H9 (cell line): Measurements from ENCODE around the gene HLA-DQB1. TPM values are rescaled to one million over a fixed set of nuclear protein-coding genes. Genes with fewer than 3 reads are reported as not detected.
A peak's percentile ranks its signal among the peaks of the same experiment; 100 is the strongest.

Experiments used
- DNase-seq: peaks from one replicate; pipeline ENCODE4 v3.0.0-alpha.2; 2017
- H2AFZ ChIP-seq: one replicate; pipeline ENCODE4 v1.6.1; 2013; ENCODE audit warnings: mild to moderate bottlenecking, low read length, control low read depth, moderate library complexity
- H2AK5ac ChIP-seq: 2 replicates; pipeline ENCODE4 v1.6.1; 2013; ENCODE audit warnings: low read length, control low read depth, mixed read lengths; ENCODE audit not compliant: insufficient read length
- H2BK120ac ChIP-seq: one replicate; pipeline ENCODE4 v1.6.1; 2013; ENCODE audit warnings: low read depth, mild to moderate bottlenecking, low read length, control low read depth, inconsistent platforms; ENCODE audit not compliant: poor library complexity, severe bottlenecking
- H2BK12ac ChIP-seq: 2 replicates; pipeline ENCODE4 v1.6.1; 2013; ENCODE audit warnings: low read length, control low read depth, mixed read lengths, low read depth; ENCODE audit not compliant: insufficient read length
- H2BK15ac ChIP-seq: 2 replicates; pipeline ENCODE4 v1.6.1; 2013; ENCODE audit warnings: low read depth, low read length, control low read depth
- H2BK20ac ChIP-seq: one replicate; pipeline ENCODE4 v1.6.1; 2013; ENCODE audit warnings: low read depth, mild to moderate bottlenecking, low read length, control low read depth, inconsistent platforms; ENCODE audit not compliant: poor library complexity, severe bottlenecking
- H2BK5ac ChIP-seq: 2 replicates; pipeline ENCODE4 v1.6.1; 2013; ENCODE audit warnings: low read length, control low read depth, mixed read lengths; ENCODE audit not compliant: insufficient read length
- H3K14ac ChIP-seq: 2 replicates; pipeline ENCODE4 v1.6.1; 2013; ENCODE audit warnings: low read length, control low read depth; ENCODE audit not compliant: insufficient read depth
- H3K18ac ChIP-seq: 2 replicates; pipeline ENCODE4 v1.6.1; 2013; ENCODE audit warnings: low read depth, mild to moderate bottlenecking, mixed read lengths, low read length, control low read depth; ENCODE audit not compliant: insufficient read length
- H3K23ac ChIP-seq: 2 replicates; pipeline ENCODE4 v1.6.1; 2013; ENCODE audit warnings: low read length, control low read depth, mixed read lengths, low read depth; ENCODE audit not compliant: insufficient read length
- H3K23me2 ChIP-seq: 2 replicates; pipeline ENCODE4 v1.6.1; 2013; ENCODE audit warnings: low read depth, mild to moderate bottlenecking, mixed read lengths, low read length, control low read depth; ENCODE audit not compliant: insufficient read length, poor library complexity, severe bottlenecking
- H3K27ac ChIP-seq: 2 replicates; pipeline ENCODE4 v1.5.1; 2013; ENCODE audit warnings: low read length, control low read depth, mixed read lengths, low read depth; ENCODE audit not compliant: insufficient read length
- H3K27me3 ChIP-seq: 2 replicates; pipeline ENCODE4 v1.6.1; 2013; ENCODE audit warnings: low read length, control low read depth, inconsistent platforms; ENCODE audit not compliant: insufficient read depth
- H3K4ac ChIP-seq: 2 replicates; pipeline ENCODE4 v1.6.1; 2013; ENCODE audit warnings: low read depth, mild to moderate bottlenecking, control low read depth, inconsistent platforms, low read length, moderate library complexity
- H3K4me1 ChIP-seq: 2 replicates; pipeline ENCODE4 v1.6.1; 2013; ENCODE audit warnings: low read length, control low read depth, inconsistent platforms; ENCODE audit not compliant: insufficient read depth
- H3K4me2 ChIP-seq: 2 replicates; pipeline ENCODE4 v1.6.1; 2013; ENCODE audit warnings: low read length, control low read depth, mixed read lengths; ENCODE audit not compliant: insufficient read length, insufficient read depth
- H3K56ac ChIP-seq: 2 replicates; pipeline ENCODE4 v1.6.1; 2013; ENCODE audit warnings: low read depth, mild to moderate bottlenecking, mixed read lengths, low read length, control low read depth; ENCODE audit not compliant: insufficient read length
- H3K79me1 ChIP-seq: 2 replicates; pipeline ENCODE4 v1.6.1; 2013; ENCODE audit warnings: low read depth, mild to moderate bottlenecking, moderate library complexity, low read length, control low read depth, inconsistent platforms; ENCODE audit not compliant: insufficient read depth, poor library complexity, severe bottlenecking
- H3K79me2 ChIP-seq: 2 replicates; pipeline ENCODE4 v1.6.1; 2013; ENCODE audit warnings: low read length, control low read depth, inconsistent platforms; ENCODE audit not compliant: insufficient read depth
- H3K9ac ChIP-seq: 2 replicates; pipeline ENCODE4 v1.6.1; 2013; ENCODE audit warnings: low read length, control low read depth, mixed read lengths; ENCODE audit not compliant: insufficient read length; ENCODE audit errors: extremely low read depth
- H3K9me3 ChIP-seq: one replicate; pipeline ENCODE4 v1.6.1; 2013; ENCODE audit warnings: low read depth, low read length, inconsistent platforms; ENCODE audit not compliant: control insufficient read depth
- H3T11ph ChIP-seq: one replicate; pipeline ENCODE4 v1.6.1; 2013; ENCODE audit warnings: mild to moderate bottlenecking, low read length, control low read depth, inconsistent platforms
- H4K20me1 ChIP-seq: one replicate; pipeline ENCODE4 v1.6.1; 2013; ENCODE audit not compliant: control insufficient read depth, insufficient read length, insufficient read depth
- H4K5ac ChIP-seq: 2 replicates; pipeline ENCODE4 v1.6.1; 2013; ENCODE audit warnings: low read depth, mild to moderate bottlenecking, mixed read lengths, low read length, control low read depth; ENCODE audit not compliant: insufficient read length
- H4K8ac ChIP-seq: replicated peaks from 2 replicates; pipeline ENCODE4 v1.6.1; 2013; ENCODE audit warnings: low read length, control low read depth, mixed read lengths, low read depth; ENCODE audit not compliant: insufficient read length
- H4K91ac ChIP-seq: 2 replicates; pipeline ENCODE4 v1.6.1; 2013; ENCODE audit warnings: low read depth, mild to moderate bottlenecking, moderate library complexity, mixed read lengths, low read length, control low read depth; ENCODE audit not compliant: insufficient read length
- H3K27ac Mint-ChIP-seq, 3 experiments: 2 replicates in 2 of 3; 3 replicates in 1 of 3; pipeline ENCODE4 v1.8.0; 2020 to 2021; ENCODE audit warnings: mixed read lengths in 3 of 3, mild to moderate bottlenecking in 1 of 3, moderate library complexity in 1 of 3
- H3K27me3 Mint-ChIP-seq: 2 replicates; pipeline ENCODE4 v1.8.0; 2021; ENCODE audit warnings: low read depth, mild to moderate bottlenecking, moderate library complexity, mixed read lengths
- H3K36me3 Mint-ChIP-seq, 3 experiments: 2 replicates in 2 of 3; 3 replicates in 1 of 3; pipeline ENCODE4 v1.8.0; 2020 to 2021; ENCODE audit warnings: low read depth in 3 of 3, mixed read lengths in 3 of 3; ENCODE audit not compliant: insufficient read depth in 1 of 3
- H3K4me1 Mint-ChIP-seq, 2 experiments: 2 replicates each; pipeline ENCODE4 v1.8.0; 2020; ENCODE audit warnings: mixed read lengths in 2 of 2
- H3K4me3 Mint-ChIP-seq, 2 experiments: 2 replicates in 1 of 2; 3 replicates in 1 of 2; pipeline ENCODE4 v1.8.0; 2020 to 2021; ENCODE audit warnings: mild to moderate bottlenecking in 2 of 2, mixed read lengths in 2 of 2, moderate library complexity in 1 of 2
- H3K9me3 Mint-ChIP-seq, 2 experiments: 2 replicates in 1 of 2; 3 replicates in 1 of 2; pipeline ENCODE4 v1.8.0; 2020; ENCODE audit warnings: mild to moderate bottlenecking in 2 of 2, mixed read lengths in 2 of 2, moderate library complexity in 1 of 2
- CTCF ChIP-seq: fragments of 200-600 bp; sonication (generic); conservative IDR thresholded peaks from 3 replicates; pipeline ENCODE4 v1.8.0; 2021; ENCODE audit warnings: antibody characterized with exemption, mild to moderate bottlenecking
- WGBS: extraction: QIAGEN DNeasy Blood & Tissue Kit; methylation state at CpG from one replicate; pipeline ENCODE4 v1.1.7; 2013; ENCODE audit warnings: missing lambda C conversion rate, low lambda C conversion rate, mixed read lengths; ENCODE audit not compliant: insufficient read length; ENCODE audit errors: extremely low coverage; 5-methylcytosine and 5-hydroxymethylcytosine counted together
- total RNA-seq: library from RNA; stranded (reverse); gene quantifications from 2 replicates; pipeline ENCODE4 v1.2.1, GENCODE V29; 2021

The HLA-DQB1 gene
- total RNA-seq, 1 experiment from 2014 or later, result 41.0 TPM

- Histone ChIP-seq H2BK12ac (no peak overlapping the region), H3K9me3 (no peaks in the 10 kb centered on the region), H4K91ac (no peak overlapping the region), H3T11ph (no peak overlapping the region), H2BK20ac (no peak overlapping the region), H4K20me1 (no peaks in the 10 kb centered on the region), H3K4ac (no peak overlapping the region), H3K27ac (no peak overlapping the region), H2BK15ac (no peak overlapping the region), H3K79me2 (no peaks in the 10 kb centered on the region), H3K4me1 (no peaks in the 10 kb centered on the region), H4K8ac (no peak overlapping the region), H3K23me2 (no peaks in the 10 kb centered on the region), H3K4me2 (no peak overlapping the region), H2BK5ac (no peak overlapping the region), H3K23ac (no peak overlapping the region), H3K79me1 (no peaks in the 10 kb centered on the region), H3K27me3 (no peaks in the 10 kb centered on the region), H2AFZ (no peak overlapping the region), H3K9ac (no peak overlapping the region), H3K14ac (no peak overlapping the region), H3K56ac (no peak overlapping the region), H4K5ac (no peak overlapping the region), H3K18ac (no peak overlapping the region), H2BK120ac (no peak overlapping the region), H2AK5ac (no peak overlapping the region)
- Mint-ChIP-seq H3K9me3 (peaks cover 3 to 5% of the 10 kb centered on the region in 2 experiments; a peak in 2 of 5 replicates), H3K27me3 (no peaks in the 10 kb centered on the region; the same call in 1 of the 2 replicates), H3K4me3 (no peak overlapping the region), H3K36me3 (no peaks in the 10 kb centered on the region), H3K4me1 (no peaks in the 10 kb centered on the region), H3K27ac (no peak overlapping the region)
- DNase-seq, result peak; percentile 52
- no CpG with 5 or more reads among the region's 1 CpG for WGBS
- peak; percentile 77 for TF ChIP-seq CTCF
Observed at GRCh38 chr6:32692019-32692418, 25.6 kb upstream of the HLA-DQB1 start.
